DLD1 (cell line): ENCODE data around the gene ERFE.
"Not testable (repeated sequence)": the region's sequence is repeated elsewhere in the genome, so short reads cannot be mapped to it uniquely, and the experiment has no call there.

Source experiments
- in situ Hi-C: cut with HindIII; loops from 2 replicates; pipeline ENCODE4 v1.10.0; 2017; ENCODE audit warnings: low sequenced_read_pairs

Gene ERFE, protein sequence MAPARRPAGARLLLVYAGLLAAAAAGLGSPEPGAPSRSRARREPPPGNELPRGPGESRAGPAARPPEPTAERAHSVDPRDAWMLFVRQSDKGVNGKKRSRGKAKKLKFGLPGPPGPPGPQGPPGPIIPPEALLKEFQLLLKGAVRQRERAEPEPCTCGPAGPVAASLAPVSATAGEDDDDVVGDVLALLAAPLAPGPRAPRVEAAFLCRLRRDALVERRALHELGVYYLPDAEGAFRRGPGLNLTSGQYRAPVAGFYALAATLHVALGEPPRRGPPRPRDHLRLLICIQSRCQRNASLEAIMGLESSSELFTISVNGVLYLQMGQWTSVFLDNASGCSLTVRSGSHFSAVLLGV

DNA sequence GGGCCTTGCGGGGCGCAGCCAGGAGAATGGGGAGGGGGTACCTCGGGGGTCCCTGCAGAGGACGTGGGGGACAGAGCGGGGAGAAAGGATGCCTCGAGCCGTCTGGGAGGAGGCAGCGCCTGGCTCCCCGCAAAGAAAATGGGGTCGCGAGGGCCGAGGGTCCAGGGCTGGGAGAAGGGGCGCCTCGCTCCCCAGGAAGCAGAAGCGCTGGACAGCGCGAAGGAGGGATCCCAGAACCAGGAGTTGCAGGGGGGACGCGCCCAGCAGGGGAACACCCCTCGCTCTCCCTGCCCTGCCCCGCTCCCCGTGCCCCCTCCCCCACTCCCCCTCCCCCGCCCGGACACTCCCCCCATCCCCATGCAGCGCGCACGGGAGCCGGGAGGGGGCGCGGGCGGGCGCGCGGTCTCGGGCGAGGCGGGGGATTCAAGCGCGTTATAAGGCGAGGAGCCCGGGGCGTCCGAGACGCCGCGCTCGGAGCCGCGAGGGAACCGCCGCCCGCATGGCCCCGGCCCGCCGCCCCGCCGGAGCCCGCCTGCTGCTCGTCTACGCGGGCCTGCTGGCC lies at the start of gene ERFE:
ERFE (plus strand) TSS at position 462 of the 562 bp plus-strand sequence; CDS start at position 500, 38 bp downstream.
- in situ Hi-C loops = no loop called here

DNA sequence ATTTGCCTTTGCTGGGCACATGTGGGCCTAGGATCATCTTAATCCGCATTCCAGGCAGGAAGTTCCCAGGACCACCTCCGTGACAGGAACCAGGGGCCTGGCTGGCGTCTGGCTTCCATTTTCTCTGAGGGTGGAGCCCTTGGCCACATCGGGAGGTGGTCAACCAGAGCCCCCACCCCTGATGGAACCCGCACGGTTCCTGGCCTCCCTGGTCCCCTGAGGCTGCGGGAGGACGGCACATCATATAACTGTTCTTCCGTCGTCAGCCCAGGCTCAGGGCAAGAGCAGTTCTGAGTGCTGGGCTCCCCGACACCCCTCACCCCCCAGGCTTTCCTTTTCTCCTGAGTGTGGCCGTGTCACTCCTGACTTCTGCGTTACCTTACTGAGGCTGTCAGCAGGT lies 45.2 kb upstream of the ERFE start:
- in situ Hi-C loops = no loop called here

DNA sequence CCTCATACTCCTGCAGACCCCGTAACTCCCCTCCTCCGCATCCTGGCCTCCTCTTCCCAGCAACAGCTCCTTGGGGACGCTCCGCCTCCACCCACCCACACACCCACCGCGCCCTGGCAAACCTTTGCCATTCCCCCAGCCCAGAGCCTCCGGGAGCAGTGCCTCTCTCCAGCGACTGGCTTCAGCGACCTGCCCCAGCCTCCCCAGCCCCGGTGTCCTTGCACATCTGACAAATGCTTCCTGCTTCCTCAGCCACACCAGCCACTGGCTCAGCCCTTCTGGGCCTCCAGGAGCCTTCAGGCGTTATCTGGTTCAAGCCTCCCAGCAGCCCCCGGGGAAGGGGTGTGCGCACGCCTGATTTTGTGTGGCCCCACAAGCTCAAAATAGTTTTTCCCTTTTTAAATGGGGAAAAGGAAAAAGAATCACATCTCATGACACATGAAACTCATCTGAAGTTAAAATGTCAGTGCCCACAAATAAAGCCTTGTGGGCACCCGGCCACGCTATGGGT lies 44.4 kb upstream of the ERFE start:
- in situ Hi-C loops = no loop called here

DNA sequence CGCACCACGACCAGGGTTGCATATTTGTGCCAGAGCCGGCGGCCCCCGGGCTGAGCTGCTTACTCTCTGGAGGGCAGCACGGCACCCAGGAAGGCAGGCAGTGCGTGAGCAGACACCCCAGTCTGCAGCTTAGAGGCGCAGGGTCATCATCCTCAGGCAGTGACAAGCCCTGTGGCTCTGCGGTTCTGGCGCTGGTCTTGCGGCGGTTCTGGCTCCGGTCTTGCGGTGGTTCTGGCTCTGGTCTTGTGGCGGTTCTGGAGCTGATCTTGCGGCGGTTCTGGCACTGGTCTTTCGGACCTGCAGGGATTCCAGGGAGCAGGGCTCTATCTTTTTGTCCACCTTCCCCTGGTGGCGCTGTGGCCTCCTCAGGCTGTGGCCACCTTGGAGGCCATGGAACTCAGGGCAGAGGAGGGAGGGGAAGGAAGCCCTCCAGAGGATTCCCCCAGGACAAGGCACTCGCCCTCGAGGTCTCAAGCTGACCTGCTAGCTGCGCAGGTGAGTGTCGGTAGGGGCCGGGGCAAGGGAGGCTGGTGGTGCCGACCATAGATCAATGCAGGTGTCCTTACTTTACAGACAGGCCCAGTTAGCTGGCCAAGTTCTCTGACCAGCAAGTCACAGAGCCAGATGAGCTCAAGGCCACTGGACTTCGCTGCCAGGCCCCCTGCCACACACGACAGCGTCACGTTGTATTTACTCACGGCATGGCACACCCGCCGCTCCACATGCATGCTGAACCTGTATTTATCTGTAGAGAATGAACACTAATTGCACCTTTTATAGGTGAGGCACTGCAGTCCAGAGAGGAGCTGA lies 43.7 kb upstream of the ERFE start:
- in situ Hi-C loops = no loop called here

DNA sequence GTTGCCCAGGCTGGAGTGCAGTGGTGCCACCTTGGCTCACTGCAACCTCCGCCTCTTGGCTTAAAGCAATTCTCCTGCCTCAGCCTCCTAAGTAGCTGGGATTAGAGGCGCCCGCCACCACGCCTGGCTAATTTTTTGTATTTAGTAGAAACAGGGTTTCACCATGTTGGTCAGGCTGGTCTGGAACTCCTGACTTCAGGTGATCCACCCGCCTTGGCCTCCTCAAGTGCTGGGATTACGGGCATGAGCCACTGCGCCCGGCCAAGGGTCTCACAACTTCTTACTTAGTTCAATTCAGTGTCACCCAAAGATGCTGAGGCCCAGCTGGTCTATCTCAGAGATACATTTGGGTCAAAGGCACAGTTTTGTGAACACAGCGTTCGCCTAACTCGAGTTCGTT lies 43.1 kb upstream of the ERFE start:
- in situ Hi-C loops = not testable (repeated sequence)

DNA sequence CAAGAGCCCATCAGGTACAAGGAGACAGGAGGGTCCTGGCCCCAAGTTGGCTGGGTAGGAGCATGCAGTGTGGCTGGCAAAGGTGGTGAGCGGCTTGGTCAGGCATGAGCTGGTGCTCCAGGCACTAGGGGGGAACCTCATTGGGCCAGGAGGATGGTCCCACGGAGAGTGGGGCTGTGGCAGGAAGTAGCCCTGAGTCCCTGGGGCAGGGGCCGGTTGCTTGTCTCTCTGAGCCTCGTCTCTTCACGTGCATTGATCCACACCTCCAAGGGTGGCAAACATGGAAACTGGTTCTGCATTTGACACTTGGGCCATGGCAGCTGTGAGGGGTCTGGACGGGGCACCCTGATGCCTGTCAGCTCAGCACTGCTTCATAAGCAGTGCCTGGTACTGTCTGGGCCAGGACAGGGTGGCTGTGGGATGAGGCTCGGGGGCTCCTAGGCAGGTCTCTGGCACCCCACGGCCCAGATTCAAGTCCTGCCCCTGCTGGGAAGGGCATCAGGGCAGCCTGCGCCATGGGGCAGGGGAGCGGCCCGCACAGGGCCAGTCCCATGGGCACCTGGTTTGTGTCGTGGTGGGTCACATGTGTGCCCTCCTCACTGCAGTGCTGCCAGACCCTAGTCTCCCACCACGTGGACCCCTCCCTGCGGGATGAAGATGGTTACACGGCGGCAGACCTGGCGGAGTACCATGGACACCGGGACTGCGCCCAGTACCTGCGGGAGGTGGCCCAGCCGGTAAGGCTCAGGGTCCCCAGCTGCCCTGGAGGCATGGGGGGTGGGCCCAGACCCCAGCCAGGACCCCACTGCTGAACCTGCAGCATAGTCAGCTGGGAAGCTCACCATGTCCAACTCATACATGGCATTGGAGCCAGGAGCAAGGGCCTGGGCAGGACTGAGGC lies 42.2 kb upstream of the ERFE start:
- in situ Hi-C loops = no loop called here

DNA sequence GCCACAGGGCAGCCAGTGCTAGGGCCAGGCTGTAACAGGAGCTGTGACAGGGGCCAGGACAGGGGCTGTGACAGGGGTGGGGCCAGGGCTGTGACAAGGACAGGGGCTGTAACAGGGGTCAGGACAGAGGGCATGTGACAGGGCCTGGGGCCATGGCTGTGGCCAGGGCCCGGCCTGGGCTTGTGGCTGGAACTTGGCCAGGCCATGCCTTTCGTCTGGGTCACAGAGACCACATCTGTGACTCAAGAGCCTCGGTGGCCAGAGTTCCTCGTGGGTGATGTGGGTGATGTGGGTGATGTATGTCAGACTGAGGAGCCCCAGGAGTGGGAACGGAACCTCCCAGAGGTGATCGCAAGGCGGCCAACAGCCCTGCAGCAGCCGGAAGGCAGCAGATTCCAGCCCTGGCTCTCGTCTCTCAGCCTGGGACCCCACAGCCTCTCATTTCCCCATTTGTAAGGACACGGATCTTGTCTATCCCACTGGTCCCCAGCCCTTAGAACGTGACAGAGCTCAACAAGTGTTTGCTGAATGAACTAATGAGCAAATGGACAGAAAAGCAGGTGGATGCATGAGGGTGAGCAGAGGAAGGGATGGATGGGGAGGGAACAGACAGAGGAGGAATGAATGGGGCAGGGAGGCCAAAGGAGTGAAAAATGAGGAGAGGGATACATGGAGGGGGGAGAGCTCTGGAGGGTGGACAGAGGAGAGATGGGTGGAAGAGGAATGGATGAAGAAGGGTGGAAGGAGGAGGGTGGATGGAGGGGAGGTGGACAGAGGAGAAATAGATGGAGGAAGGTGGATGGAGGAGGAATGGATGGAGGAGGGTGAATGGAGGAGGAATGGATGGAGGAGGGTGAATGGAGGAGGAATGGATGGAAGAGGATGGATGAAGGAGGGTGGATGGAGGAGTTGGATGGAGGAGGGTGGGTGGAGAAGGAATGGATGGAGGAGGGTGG lies 41.3 kb upstream of the ERFE start:
- in situ Hi-C loops = no loop called here

DNA sequence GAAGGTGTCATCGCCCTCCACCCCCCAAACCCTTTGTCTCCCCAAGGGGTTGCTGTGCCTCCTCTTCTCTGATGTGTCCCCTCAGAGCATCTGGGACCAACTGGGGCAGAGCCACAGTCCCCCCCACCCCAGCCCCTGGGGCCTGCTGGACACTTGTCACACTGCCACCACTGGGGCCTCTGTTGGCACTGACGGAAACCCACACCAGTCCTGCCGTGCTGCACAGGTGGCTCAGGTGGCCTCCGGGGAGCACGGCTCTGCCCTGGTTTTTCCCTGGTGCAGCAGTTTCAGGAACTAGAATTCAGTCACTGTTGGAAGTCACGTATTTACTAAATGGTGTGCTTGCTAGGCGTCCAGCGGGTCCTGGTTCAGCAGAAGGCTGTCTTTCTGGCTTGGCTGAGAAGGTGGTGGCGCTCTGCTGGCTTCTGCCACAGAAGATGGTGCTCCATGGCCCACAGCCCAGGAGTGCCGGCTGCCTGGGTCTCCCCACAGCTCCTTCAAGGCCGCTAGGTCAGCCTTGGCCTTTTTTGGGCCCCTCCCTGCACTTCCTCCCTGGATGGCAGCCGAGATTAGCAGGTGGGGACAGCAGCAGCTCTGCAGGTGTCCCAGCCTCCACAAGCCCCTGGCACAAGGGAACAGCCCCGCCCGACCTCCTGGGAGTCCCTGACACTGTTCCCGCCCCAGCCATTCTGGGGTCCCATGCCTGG lies 38.9 kb upstream of the ERFE start:
- in situ Hi-C loops = no loop called here

DNA sequence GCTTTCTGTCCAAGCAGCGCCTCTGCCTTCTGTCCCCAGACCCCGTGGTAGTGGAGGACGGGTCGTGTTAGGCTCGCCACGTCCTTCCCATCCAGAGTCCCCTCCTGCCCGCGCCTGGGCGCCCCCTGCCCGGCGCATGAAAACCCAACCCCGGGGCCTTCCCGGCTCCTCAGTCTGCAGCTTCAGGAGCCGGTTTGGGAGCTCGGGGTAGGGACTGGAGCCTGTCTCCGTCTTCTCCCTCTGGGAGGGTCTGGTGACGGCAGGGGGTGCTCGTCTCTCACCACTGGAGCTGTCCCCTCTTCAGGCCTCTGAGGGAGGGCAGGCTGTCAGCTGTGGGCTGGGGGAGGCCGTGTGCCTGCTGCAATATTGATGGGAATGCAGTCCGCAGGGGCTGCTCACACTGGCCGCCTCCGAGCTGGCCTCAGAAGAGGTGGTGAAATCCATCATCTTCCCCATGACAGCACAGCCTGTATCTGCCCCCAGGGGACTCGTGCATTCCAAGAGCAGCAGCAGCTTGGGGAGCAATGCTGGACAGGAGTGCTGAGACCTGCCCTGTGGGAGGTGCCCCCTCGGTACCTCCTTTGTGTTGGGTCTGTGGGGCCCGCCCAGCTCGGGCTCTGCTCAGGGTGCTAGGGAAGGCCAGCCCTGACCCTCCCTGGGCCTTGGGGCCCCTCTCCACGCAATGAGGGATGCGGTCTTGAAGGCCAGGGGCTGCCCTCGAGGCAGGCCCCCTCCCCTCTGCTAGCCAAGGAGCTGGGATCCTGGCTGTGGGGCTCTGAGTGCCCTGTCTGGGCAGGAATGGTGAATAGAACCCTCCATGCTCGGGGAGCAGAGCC lies 38.1 kb upstream of the ERFE start:
- in situ Hi-C loops = no loop called here

DNA sequence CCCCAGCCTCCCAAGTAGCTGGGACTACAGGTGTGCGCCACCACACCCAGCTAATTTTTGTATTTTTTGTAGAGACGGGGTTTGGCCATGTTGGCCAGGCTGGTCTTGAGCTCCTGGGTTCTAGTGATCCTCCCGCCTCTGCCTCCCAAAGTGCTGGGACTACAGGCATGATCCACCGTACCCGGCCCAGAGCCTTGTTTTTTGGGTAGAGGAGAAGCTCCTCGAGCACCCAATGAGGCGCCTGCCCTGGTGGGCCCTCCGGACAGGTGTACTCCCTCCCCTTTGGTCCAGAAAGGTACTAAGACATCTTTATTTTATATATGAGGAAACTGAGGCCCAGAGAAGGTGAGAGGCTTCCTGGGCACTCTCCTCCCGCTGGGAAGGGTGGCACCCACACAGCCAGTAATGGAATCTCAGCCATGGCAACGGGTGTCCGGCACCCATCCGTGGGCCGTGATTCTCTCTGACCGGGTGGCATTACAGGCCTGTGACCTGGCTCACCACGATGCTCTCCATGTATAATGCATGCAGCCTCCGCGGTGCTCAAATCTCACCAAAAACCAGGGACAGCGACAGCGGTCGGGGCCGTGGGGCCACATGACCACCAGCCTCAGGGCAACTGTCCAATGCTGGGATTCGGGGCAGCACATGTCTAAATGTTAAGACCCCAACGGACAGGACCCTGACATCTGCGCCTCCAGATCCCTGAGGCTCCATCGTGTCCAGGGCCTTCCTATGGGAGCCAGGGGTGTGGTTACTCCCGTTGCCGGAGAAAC lies 37.1 kb upstream of the ERFE start:
- in situ Hi-C loops = no loop called here

DNA sequence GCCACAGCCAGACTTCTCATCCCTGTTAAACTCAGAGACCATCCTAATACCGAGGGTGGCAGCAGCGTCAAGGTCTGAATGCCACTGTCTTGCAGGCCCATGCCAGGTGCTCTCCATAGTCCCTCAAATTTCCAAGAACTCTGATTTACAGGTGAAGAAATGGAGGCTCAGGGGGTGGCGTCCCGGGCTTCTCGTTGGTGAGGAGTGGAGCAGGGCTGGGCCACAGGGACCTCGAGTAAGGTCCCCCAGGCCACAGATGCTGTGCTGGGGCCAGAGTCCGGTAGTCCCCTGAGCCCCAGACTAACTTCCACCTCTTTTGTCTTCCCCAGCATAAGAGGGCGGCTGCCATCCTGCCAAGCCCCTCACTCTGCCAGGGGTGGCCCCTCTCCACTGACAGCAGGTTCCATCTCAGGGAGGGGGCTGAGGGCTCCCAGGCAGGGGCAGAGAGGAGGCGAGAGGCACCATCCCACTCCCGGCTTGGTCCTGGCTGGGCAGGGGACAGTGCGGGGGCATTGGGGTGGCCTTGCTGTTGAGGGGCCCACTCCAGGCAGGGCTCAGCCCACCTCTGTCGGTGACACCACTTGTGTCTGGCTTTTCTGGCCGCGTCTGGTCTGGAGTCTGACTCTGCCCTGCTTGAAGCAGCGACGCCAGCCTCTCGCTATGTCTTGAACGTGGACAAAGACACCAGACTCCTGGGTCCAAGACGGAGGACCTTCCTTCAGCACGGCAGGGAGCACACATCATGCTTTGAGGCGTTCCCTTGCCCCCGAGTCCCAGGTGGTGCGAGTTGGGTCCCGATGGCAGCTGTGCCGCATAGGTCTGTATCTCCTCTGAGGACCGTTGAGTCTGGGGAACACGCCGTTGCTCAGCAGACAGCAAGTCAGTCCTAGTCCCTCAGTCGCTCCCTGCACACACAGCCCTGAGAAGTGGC lies 36.2 kb upstream of the ERFE start:
- in situ Hi-C loops = no loop called here

DNA sequence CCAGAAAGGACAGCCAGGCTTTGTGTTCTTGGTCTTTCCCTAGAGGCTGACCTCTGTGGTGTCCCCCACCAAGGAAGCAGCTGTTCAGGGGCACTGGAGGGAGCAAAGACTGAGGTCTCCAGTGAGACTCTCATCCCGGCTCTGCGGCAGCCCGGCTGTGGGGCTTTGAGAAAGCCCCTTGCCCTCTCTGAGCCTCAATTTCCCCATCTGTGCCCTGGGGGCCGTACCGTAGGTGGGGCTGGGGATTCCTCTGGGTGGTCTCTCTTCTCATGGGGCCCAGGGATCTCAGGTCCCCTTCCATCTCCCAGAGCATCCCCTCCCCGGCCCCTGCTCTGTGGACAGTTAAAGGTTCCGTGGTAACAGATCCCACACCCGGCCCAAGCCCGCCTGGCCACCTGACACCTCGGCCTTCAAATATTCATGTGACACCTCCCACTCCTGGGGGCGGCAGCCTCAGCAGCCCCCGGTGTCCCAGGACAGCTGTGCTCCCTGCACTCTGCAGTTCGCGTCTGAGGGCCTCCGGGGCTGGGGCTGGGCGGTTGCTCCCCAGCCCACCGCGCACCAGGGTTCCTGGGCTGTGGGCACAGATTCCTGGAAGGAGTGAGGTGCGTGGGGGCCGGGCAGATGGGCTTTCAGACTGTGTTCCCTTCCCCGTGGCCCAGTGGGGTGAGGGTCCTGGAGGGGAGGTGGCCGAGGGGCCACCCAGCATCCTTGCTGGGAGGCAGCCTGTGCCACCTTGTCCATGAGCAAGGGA lies 35.4 kb upstream of the ERFE start:
- in situ Hi-C loops = no loop called here

DNA sequence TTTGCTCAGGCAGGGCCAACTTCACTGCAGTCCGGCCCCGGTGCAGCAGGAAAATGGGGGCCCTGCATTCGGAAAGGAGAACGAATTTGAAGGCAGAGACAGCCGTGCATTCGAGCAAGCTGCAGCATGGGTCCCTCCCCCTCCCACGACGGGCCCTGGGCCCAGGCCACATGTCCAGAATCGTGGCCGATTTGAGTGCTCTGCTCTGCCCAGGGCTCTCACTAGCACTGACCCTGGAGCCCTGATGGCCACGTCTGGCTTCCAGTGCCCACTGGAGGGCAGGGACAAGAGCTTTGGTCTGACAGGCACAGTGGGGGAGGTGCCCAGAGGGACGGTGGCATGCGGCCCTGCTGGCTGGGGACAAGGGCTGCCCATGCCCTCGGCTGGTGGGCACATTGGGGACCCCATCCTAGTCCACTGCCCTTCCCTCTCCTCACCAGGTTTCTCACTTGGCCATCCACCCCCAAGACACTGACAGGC lies 34.7 kb upstream of the ERFE start:
- in situ Hi-C loops = no loop called here

DNA sequence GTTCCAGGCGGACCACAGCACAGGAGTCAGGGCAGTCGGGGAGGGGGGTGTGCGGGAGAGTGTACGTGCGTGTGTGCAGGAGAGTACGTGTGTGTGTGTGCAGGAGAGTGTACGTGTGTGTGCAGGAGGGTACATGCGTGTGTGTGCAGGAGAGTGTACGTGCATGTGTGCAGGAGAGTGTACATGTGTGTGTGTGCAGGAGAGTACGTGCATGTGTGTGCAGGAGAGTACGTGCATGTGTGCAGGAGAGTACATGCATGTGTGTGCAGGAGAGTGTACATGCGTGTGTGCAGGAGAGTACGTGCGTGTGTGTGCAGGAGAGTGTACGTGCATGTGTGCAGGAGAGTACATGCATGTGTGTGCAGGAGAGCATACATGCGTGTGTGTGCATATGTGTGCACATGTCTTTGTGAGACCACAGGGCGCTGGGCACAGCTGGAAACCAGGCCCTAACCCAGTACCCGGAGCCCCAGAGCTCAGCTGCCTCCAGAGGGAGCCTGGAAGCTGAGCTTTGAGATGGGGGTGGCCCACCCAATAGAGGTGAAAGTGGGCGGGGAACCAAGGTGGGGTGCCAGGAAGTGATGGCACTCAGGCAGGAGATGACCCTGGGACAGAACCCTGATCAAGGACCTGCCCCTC lies 34.2 kb upstream of the ERFE start:
- in situ Hi-C loops = no loop called here
